GM19438 (cell line): ENCODE measurements around the gene CCSER1.
"Not testable (repeated sequence)": the region's sequence is repeated elsewhere in the genome, so short reads cannot be mapped to it uniquely, and the experiment has no call there.

Experiments used
- ATAC-seq: cut with Tn5 transposase; IDR thresholded peaks from one replicate; pipeline ENCODE4 v1.9.1; 2021; ENCODE audit warnings: low read depth; ENCODE audit not compliant: unreplicated experiment

Gene CCSER1

GRCh38 chr4:90421161-90421560 is 294.0 kb downstream of the CCSER1 start:
- ATAC-seq: no peak

- no peak for ATAC-seq
Measured at GRCh38 chr4:90425893-90426292, 298.7 kb downstream of the CCSER1 start.

GRCh38 chr4:90438522-90438921 is 311.3 kb downstream of the CCSER1 start:
- ATAC-seq: no peak

GRCh38 chr4:90441770-90442169 is 314.6 kb downstream of the CCSER1 start:
- no peak for ATAC-seq

GRCh38 chr4:90442619-90443018 is 315.4 kb downstream of the CCSER1 start:
- ATAC-seq: no peak

- no peak for ATAC-seq
Measured at GRCh38 chr4:90443231-90443630, 316.0 kb downstream of the CCSER1 start.

- no peak for ATAC-seq
Measured at GRCh38 chr4:90444904-90445303, 317.7 kb downstream of the CCSER1 start.

- ATAC-seq: no peak
Measured at GRCh38 chr4:90445380-90445779, 318.2 kb downstream of the CCSER1 start.

- no peak for ATAC-seq
Measured at GRCh38 chr4:90449626-90450025, 322.4 kb downstream of the CCSER1 start.

- no peak for ATAC-seq
Measured at GRCh38 chr4:90456891-90457290, 329.7 kb downstream of the CCSER1 start.

- ATAC-seq: no peak
Measured at GRCh38 chr4:90457817-90458216, 330.6 kb downstream of the CCSER1 start.

GRCh38 chr4:90458576-90458975 is 331.4 kb downstream of the CCSER1 start:
- ATAC-seq: no peak

GRCh38 chr4:90474484-90474883 is 347.3 kb downstream of the CCSER1 start:
- no peak for ATAC-seq

GRCh38 chr4:90476019-90476418 is 348.8 kb downstream of the CCSER1 start:
- no peak for ATAC-seq

- no peak for ATAC-seq
Measured at GRCh38 chr4:90476586-90476985, 349.4 kb downstream of the CCSER1 start.

GRCh38 chr4:90484894-90485293 is 357.7 kb downstream of the CCSER1 start:
- ATAC-seq: not testable (repeated sequence)

- no peak for ATAC-seq
Measured at GRCh38 chr4:90486346-90486745, 359.2 kb downstream of the CCSER1 start.

GRCh38 chr4:90495211-90495610 is 368.0 kb downstream of the CCSER1 start:
- ATAC-seq: no peak

GRCh38 chr4:90495936-90496335 is 368.7 kb downstream of the CCSER1 start:
- no peak for ATAC-seq

GRCh38 chr4:90498175-90498574 is 371.0 kb downstream of the CCSER1 start:
- ATAC-seq: no peak

GRCh38 chr4:90503677-90504076 is 376.5 kb downstream of the CCSER1 start:
- ATAC-seq: no peak

- ATAC-seq: no peak
Measured at GRCh38 chr4:90515191-90515590, 388.0 kb downstream of the CCSER1 start.

GRCh38 chr4:90528551-90528950 is 401.4 kb downstream of the CCSER1 start:
- ATAC-seq: no peak
